Measurements from ENCODE around the gene SNED1.

SNED1 gene

DNA sequence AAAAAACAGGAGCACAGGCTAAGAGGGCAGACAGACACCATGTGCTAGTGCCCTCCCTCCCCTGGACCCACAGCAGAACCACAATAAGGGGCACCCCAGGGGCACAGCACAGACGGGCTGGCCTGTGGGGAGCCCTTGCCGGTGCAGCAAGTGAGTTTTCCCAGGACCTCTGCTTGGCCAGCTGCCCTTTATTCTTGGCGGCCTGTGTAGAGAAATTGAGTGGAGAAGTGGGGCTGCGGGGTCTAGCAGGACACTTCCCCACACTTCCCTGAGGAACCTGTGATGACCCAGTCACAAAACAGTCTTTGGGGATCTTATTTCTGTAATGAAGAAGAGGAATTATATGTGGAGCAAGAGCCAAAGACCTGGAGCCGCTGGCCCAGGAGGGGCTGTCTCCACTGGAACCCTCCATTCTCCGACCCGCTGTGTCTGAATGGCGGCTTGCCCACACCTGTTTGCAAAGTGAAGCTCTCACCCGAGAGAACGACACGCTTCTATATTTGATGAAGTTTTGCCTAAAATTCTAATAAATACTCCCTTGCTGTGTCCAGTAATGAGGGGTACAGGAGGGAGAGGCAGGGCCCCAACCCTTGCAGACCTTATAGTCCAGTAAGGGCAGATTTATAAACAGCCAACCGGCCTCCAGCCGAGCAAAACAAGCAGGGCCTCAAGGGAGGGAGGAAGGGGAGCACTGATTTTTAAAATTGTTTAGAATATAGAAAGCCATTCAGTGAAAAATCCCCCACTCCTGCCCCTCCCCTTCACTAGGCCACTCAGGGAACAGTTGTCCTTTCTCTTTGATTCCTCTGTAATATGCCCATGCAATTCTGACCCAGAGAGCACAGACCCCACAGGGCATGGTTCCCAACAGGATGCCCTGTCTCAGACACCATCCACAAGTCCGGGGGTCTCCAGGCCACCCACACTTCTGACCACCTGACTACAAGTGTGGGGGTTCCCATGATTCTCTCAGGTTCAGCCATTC, 44.7 kb upstream of the SNED1 start:
- TF ChIP-seq, protein P1, sequence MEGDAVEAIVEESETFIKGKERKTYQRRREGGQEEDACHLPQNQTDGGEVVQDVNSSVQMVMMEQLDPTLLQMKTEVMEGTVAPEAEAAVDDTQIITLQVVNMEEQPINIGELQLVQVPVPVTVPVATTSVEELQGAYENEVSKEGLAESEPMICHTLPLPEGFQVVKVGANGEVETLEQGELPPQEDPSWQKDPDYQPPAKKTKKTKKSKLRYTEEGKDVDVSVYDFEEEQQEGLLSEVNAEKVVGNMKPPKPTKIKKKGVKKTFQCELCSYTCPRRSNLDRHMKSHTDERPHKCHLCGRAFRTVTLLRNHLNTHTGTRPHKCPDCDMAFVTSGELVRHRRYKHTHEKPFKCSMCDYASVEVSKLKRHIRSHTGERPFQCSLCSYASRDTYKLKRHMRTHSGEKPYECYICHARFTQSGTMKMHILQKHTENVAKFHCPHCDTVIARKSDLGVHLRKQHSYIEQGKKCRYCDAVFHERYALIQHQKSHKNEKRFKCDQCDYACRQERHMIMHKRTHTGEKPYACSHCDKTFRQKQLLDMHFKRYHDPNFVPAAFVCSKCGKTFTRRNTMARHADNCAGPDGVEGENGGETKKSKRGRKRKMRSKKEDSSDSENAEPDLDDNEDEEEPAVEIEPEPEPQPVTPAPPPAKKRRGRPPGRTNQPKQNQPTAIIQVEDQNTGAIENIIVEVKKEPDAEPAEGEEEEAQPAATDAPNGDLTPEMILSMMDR (IDR thresholded peaks at IDR 0.05; ENCODE audit: control extremely low read depth, extremely low read depth, low read depth, missing control alignments): no peak
- ChIA-PET CTCF (no interaction called here), POLR2A (no interaction called here)
- DNase-seq (ENCODE audit: extremely low spot score): no peak

DNA sequence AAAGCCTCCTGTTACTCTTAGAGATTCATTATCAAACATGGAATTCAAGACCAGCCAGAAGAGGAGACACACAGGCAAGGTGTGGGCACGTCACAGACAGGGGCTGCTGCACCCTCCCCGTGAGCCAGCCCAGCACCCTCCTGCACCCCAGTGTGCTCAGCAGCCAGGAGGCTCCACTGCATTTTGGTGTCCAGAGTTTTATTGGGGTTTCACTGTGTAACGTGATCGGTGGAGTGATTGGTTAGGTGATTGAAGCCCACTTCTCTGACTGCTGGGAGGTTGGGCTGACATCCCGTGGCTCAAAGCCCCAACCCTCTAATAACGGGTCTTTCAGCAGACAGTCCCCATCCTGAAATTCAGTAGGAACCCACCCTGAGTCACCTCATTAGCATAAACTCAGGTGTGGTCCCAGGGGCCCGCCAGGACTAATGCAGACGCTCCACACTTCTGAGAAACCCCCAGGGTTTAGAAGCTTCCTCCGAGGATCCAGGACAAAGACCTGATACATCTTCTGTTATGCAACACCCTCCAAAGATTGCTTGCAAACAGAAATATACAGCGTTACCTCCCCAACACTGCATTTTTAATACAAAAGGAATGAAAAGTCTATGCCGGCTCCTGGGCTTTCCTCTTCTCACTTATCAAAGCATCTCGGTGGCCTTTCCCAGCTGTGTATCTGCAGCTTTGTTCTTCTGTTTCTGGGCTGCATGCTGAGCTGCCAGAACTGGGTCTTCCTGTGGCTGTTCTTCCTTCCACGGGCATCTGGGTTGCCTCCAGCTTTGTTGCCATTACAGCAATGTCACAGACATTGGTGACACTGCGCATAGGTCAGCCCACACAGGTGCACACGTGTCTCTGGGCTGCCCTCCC, 43.7 kb upstream of the SNED1 start:
- CTCF ChIA-PET: no interaction called here
- TF ChIP-seq, protein P1 (IDR thresholded peaks at IDR 0.05; ENCODE audit: control extremely low read depth, extremely low read depth, low read depth, missing control alignments): no peak
- no peak for DNase-seq (ENCODE audit: extremely low spot score)
- POLR2A ChIA-PET: no interaction called here

DNA sequence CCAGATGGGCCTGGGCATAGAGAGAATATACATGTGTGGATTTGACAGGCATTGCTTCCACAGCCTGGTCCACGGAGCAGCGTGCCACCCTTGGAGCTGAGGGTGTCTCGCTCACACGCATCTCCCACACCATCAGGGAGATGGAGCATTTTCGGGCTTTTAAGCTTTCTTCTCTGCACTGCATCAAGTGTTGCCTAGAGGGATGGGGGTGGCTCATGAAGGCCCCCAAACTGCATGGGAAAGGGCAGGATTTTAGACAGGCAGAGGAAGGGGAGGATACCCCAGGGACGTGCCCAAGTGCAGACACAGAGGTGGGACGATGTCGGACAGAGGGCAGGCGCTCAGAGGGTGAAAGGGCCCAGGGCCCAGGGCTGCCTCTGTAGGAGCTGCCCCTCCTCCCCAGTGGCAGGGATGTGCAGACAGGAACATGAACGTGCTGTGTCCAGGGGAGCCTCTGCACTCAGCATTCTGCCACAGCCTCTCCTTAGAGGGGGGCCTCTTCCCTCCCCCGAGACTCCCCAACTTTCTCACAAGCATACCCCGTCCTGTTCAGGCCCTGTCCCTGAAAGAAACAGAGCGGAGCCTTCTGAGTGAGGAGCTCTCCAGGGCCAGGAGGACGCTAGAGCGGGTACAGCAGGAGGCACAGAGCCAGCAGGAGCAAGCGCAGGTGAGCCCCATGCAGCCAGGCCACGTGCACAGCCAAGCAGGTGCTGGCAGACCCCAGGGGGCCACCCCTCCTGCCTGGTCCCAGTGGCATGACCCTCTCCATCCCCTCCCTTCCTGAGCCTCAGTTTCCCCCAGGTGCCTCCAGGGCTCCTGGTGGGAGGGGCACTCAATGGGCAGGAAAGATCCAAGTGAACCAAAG, 42.9 kb upstream of the SNED1 start:
- TF ChIP-seq, protein P1 (IDR thresholded peaks at IDR 0.05; ENCODE audit: control extremely low read depth, extremely low read depth, low read depth, missing control alignments): no peak
- POLR2A ChIA-PET: no interaction called here
- CTCF ChIA-PET: no interaction called here
- no peak for DNase-seq (ENCODE audit: extremely low spot score)

- ChIA-PET CTCF (no interaction called here), POLR2A (no interaction called here)
- no peak for DNase-seq (ENCODE audit: extremely low spot score)
- TF ChIP-seq, protein P1 (IDR thresholded peaks at IDR 0.05; ENCODE audit: control extremely low read depth, extremely low read depth, low read depth, missing control alignments): no peak
Observed at GRCh38 chr2:240956171-240956934, 42.1 kb upstream of the SNED1 start.

- POLR2A ChIA-PET: no interaction called here
- no peak for DNase-seq (ENCODE audit: extremely low spot score)
- TF ChIP-seq, protein P1 (IDR thresholded peaks at IDR 0.05; ENCODE audit: control extremely low read depth, extremely low read depth, low read depth, missing control alignments): no peak
- CTCF ChIA-PET: no interaction called here
Observed at GRCh38 chr2:240956935-240957655, 41.3 kb upstream of the SNED1 start.
